Fibroblast of skin of right quadriceps (primary cell): ENCODE data around the gene CHRNA4.

Experiments
- DNase-seq: peaks from one replicate; pipeline ENCODE4 v3.0.0-alpha.2; 2013

CHRNA4 gene

DNA sequence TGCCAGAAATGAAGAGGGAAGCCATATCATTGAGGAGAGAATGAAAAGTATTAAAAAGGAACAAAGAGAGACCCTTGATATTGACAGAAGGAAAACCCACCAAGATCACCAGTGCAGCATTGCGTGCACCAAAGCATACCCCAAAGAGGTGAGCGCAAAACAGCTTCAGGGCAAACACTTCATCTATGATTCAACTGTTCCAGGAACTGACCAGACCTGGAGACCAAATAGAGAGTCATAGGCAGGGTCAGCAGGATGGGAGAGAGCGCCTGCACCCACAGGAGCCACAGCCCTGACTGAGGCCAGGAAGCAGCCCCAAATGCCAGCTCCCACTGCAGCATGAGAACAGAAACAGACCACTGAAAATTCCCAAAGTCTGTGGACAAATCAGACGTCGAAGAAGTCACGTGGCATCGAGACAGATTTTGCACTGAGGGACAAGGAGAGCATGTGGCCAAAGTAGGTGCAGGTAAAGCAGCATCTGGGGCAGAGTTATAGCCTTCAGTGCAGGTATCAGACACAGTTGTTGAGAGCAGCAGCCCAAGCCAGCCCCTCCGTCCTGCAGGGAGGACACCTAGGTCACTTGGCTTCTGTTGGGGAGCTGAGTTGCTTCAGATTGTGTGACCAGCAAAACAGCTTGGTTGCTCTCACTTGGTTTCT is 29.3 kb downstream of the CHRNA4 start:
- DNase-seq, result no peak

DNA sequence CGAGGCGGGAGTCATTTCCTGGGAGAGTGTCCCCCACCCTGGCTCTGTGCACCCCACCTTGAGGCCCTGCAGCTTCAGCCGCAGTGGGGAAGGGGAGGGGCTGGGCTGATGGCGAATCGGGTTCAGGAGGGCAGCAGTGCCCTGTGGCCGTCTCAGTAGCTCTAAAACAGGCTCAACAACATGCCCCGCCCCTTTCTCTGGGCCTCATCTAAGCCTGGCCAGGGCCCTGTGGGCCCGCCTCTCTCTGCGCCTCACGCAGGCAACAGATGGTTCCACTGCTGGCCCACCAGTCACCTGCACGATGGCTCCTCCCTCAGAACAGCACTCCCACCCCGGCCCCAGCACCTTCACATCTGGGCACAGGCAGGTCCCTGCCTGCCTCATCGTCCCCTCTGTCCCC is 30.2 kb downstream of the CHRNA4 start:
- DNase-seq, result no peak

- DNase-seq, result no peak
These were observed 30.9 kb downstream of the CHRNA4 start for GRCh38 chr20:63330084-63330760.

GRCh38 chr20:63329331-63330083 is 31.6 kb downstream of the CHRNA4 start:
- no peak for DNase-seq

GRCh38 chr20:63328718-63329275 is 32.4 kb downstream of the CHRNA4 start:
- DNase-seq, result no peak

DNA sequence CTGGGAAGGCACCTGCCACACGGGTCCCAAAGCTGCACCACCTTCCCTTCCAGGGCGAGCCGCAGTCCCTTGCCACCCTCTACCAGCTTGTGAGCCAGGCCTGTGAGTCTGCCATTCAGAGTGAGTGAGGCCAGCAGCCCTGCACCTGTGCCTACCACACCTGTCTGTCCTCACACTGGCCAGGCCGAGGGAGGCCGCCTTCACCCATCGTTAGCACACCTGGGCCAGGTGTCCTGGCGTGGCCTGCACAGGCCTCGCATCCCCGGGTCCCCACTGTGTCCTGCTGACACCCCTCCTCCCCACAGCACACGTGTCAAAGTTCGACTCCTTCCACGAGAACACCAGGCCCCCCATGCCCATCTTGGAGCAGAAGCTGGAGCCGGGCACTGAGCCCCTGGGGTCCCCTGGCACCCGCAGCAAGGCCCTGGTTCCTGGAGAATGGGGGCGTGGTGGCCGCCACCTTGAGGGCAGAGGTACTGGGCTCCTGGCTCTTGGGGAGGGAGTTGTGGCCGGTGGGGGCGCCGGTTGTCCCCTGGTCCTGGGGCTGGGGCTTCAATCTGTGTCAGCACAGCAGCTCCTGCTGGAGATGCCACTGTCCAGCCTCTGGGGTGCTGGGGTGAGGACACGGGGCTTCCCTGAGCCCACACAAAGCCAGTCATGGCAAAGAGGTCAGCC is 33.0 kb downstream of the CHRNA4 start:
- no peak for DNase-seq

DNA sequence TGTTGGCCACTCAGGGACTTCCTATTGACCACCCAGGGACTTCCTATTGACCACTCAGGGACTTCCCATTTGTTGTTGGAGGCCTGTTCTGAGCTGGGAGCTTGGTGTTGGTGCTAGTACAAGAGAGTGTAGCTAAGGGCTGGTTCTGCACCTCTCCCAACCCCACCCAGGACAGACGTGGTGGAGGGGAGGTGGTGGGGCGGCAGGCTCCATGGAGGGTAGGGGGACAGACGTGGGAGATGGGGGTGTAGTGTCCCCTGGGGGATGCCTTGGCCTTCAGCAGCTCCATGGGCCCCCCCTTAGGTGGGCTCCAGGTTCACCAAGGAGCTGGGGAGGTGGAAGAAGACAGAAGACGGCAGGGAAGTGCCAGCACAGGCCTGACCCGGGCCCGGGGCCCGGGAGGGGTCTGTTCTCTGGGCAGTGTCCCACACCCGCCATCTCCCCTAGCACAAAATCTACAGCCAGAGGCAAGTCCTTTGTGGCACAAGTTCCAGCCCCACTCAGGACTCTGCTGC is 33.9 kb downstream of the CHRNA4 start:
- DNase-seq, result no peak

- no peak for DNase-seq
These were observed 34.6 kb downstream of the CHRNA4 start for GRCh38 chr20:63326314-63327230.

DNA sequence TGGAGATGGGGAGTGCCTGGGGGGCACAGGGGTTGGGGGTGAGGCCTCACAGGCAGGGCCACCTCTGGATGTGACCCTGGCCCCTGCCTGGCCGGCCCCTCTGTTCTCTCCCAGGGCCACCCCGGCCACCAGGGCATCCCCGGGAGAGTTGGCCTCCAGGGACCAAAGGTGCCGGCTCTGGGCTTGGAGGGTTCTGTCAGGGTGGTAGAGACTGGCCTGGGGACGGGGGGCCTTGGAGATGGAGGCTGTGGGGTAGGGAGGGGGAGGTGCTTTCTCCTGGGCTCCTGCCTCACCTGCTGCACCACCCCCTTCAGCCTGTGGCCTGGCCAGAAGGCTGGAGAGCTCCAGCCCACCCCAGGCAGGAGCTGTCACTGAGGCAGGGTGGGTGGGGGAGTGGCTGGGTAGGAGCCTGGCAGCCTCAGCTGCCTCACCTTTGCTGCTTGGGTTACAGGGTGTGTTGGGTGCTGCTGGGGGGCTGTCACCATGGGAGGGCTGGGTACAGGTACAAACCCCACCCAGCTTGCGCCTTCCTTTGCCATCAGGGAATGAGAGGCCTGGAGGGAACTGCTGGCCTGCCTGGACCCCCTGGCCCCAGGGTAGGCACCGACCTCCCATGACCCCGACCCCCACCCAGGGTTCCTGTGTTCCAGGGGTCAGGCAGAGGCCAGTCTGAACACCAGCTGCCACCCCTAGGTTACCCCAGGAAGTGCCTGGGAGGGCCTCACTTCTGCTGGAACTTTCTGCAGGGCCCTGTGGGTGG is 35.4 kb downstream of the CHRNA4 start:
- no peak for DNase-seq

DNA sequence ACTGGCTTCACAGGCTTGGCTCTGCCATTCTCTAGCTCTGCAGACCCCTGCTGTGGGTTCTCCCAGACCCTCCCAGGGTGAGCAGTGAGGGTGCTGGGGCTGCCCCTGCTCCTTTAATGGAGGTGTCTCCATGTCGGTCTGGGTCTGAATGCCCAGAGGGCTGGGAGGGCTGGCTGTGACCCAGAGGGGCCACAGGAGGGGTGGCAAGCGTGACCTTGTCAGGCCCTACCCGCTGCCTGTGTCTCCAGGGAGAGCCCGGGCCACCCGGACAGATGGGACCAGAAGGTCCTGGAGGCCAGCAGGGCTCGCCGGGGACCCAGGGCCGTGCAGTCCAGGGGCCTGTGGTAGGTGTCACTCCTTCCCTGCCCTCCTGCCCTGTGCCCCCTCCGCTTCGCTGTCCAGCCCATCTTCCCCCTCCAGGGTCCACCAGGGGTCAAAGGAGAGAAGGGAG is 36.1 kb downstream of the CHRNA4 start:
- DNase-seq, result no peak

- no peak for DNase-seq
These were observed 37.7 kb downstream of the CHRNA4 start for GRCh38 chr20:63323357-63323981.

DNA sequence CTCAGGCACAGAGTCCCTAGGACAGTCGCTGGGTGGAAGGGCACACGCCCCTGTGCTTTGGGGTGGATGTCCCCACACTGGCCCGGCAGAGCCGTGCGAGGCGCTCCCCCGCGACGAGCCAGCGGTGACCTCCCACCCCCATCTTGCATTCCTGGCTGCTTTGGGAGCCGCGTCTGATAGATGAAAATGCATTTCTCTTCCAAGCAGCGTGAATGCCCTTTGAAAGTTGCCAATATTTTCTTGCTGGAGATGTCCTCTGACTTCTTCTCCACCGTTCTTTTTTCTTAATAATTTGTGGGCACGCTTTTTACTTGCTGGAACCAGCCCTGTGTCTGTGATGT is 38.2 kb downstream of the CHRNA4 start:
- no peak for DNase-seq

DNA sequence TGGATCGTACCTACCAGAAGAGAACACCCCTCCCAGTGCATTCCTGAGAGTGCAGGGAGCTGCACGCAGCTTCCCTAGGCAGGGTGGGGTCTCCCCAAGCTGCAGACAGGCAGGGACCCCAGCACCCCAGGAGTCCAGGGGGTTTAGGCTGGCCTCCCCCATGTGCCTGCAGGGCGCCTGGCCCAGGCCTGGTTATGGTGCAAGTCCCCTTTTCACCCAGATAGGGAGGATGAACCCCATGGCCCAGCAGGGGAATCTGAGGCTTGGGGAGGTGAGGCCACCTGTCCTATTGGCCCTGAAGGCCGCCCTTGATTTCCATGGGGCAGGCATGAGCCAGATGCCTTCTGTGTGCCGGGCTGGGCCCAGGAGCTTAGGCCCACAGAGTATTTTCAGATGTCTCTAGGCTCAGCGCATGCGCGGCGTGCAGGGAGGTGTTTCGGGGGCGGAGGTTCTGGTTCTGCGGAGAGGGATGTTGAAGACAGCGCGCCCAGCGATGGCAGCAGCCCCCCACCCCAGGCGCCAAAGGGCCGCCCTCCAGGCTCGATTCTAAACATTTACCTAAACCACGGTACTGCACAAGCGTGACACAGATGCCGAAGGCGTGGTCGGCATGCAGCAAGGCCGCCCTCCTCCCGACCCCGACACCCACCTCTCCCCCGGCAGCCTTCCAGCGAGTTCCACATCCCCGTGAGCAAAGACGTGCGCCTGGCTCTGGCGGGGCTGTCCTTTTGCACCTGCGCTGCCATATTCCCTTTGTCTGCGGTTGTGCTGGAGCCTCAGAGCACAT is 38.8 kb downstream of the CHRNA4 start:
- DNase-seq, result no peak

GRCh38 chr20:63321148-63321831 is 39.9 kb downstream of the CHRNA4 start:
- DNase-seq, result no peak

DNA sequence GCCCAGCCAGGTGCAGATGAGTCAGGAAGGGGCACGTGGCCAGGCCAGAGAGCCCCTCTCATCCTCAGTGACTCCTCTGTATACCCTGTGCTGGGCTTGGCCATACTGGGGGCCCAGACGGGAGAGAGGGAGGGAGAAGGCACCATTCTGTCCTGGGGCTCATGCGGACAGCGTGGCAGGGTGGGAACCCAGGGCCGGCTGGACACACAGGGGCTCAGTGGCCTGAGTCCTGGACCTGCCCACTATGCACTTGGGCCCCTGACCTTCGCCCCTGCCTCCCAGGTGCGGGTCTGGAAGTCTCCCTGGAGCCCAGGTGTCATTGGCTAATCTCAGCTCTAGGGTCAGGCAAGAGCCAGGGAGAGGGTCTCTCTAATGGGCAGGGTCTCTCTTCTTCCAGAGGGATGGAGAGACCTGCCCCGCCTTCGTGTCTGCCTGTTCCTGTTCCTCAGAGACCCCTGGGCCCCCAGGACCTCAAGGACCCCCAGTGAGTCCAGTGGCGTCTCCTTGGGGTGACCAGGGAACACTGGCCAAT is 40.5 kb downstream of the CHRNA4 start:
- DNase-seq, result no peak

GRCh38 chr20:63320041-63320511 is 41.1 kb downstream of the CHRNA4 start:
- no peak for DNase-seq

DNA sequence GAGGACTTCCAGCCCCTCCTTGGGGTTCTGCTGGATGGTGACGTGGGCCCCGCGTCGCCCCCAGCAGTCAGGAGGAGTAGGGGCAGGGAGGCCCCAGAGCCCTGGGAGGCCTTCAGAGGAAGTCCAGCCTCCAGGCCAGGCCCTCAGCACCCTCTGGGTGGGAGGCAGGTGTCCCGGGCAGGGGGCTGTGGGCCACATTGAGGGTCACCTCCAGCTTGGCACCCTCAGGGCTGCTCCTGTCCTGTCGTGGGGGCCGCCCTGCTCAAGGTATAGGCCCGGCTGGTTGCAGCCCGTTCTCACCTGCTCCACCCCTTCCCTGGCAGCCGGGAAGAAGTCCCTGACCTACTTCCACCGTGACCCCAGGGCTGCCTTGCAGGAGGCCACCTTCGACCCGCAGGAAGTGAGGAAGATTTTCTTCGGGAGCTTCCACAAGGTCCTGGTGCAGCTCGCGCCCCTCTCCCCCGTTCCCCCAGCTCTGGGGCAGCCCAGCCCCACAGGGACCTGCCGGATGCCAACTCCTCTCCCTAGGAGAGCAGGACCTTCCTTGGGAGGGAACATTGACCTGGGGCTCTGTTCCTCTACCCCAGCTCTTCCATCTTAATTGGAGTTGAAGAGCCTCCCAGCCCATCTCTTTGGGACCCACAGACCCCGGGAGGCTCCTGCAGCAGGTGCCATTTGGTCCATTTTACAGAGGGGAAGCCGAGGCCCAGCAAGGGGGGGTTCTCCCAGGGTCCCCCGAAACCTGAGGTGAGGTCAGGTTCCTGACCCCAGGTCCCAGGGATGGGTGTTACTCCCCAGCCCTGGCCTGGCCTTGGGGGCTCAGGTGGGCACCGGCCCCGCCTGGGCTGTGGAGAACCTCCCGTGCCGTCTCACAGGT is 41.7 kb downstream of the CHRNA4 start:
- DNase-seq, result no peak
